Measurements from ENCODE around the gene RYR3. TPM values are rescaled to one million over a fixed set of nuclear protein-coding genes. Genes with fewer than 3 reads are reported as not detected.

Gene RYR3
- total RNA-seq, 1 donor from 2014 or later = not detected

GRCh38 chr15:33639456-33639855, 328.7 kb downstream of the RYR3 start:
- intact Hi-C loops (cut with micrococcal nuclease) = no loop called here

- intact Hi-C loops (cut with micrococcal nuclease) = no loop called here
These were observed 329.2 kb downstream of the RYR3 start for GRCh38 chr15:33639978-33640377.

GRCh38 chr15:33641069-33641468, 330.3 kb downstream of the RYR3 start:
- intact Hi-C loops (cut with micrococcal nuclease) = no loop called here

GRCh38 chr15:33644304-33644703, 333.5 kb downstream of the RYR3 start:
- intact Hi-C loops (cut with micrococcal nuclease) = no loop called here

GRCh38 chr15:33646744-33647143, 336.0 kb downstream of the RYR3 start:
- intact Hi-C loops (cut with micrococcal nuclease) = no loop called here

GRCh38 chr15:33649217-33649933, 338.6 kb downstream of the RYR3 start:
- intact Hi-C loops (cut with micrococcal nuclease) = no loop called here

GRCh38 chr15:33654860-33655259, 344.1 kb downstream of the RYR3 start:
- intact Hi-C loops (cut with micrococcal nuclease) = no loop called here

- intact Hi-C loops (cut with micrococcal nuclease) = no loop called here
These were observed 344.7 kb downstream of the RYR3 start for GRCh38 chr15:33655488-33655887.

- intact Hi-C loops (cut with micrococcal nuclease) = no loop called here
These were observed 345.4 kb downstream of the RYR3 start for GRCh38 chr15:33656168-33656567.

- intact Hi-C loops (cut with micrococcal nuclease) = no loop called here
These were observed 349.4 kb downstream of the RYR3 start for GRCh38 chr15:33660151-33660550.

GRCh38 chr15:33662014-33662413, 351.2 kb downstream of the RYR3 start:
- intact Hi-C loops (cut with micrococcal nuclease) = no loop called here

GRCh38 chr15:33664947-33665346, 354.2 kb downstream of the RYR3 start:
- intact Hi-C loops (cut with micrococcal nuclease) = no loop called here

- intact Hi-C loops (cut with micrococcal nuclease) = no loop called here
These were observed 359.8 kb downstream of the RYR3 start for GRCh38 chr15:33670567-33670966.

- intact Hi-C loops (cut with micrococcal nuclease) = no loop called here
These were observed 360.7 kb downstream of the RYR3 start for GRCh38 chr15:33671456-33671855.

- intact Hi-C loops (cut with micrococcal nuclease) = no loop called here
These were observed 364.5 kb downstream of the RYR3 start for GRCh38 chr15:33675246-33675645.

- intact Hi-C loops (cut with micrococcal nuclease) = no loop called here
These were observed 366.6 kb downstream of the RYR3 start for GRCh38 chr15:33677238-33677830.

GRCh38 chr15:33678176-33678575, 367.4 kb downstream of the RYR3 start:
- intact Hi-C loops (cut with micrococcal nuclease) = no loop called here

GRCh38 chr15:33678602-33679001, 367.8 kb downstream of the RYR3 start:
- intact Hi-C loops (cut with micrococcal nuclease) = no loop called here

- intact Hi-C loops (cut with micrococcal nuclease) = no loop called here
These were observed 368.3 kb downstream of the RYR3 start for GRCh38 chr15:33679061-33679460.

- intact Hi-C loops (cut with micrococcal nuclease) = no loop called here
These were observed 369.6 kb downstream of the RYR3 start for GRCh38 chr15:33680336-33680735.

- intact Hi-C loops (cut with micrococcal nuclease) = no loop called here
These were observed 382.5 kb downstream of the RYR3 start for GRCh38 chr15:33693166-33693800.

GRCh38 chr15:33698126-33698525, 387.4 kb downstream of the RYR3 start:
- intact Hi-C loops (cut with micrococcal nuclease) = no loop called here

- intact Hi-C loops (cut with micrococcal nuclease) = no loop called here
These were observed 388.4 kb downstream of the RYR3 start for GRCh38 chr15:33699145-33699544.
